HG02759 (cell line): Measurements from ENCODE around the gene FETUB.
"Not testable (repeated sequence)": the region's sequence is repeated elsewhere in the genome, so short reads cannot be mapped to it uniquely, and the experiment has no call there.

Source experiments
- ATAC-seq: cut with Tn5 transposase; IDR thresholded peaks from one replicate; pipeline ENCODE4 v1.9.1; 2021; ENCODE audit warnings: mild to moderate bottlenecking, moderate library complexity; ENCODE audit not compliant: unreplicated experiment

FETUB gene

DNA sequence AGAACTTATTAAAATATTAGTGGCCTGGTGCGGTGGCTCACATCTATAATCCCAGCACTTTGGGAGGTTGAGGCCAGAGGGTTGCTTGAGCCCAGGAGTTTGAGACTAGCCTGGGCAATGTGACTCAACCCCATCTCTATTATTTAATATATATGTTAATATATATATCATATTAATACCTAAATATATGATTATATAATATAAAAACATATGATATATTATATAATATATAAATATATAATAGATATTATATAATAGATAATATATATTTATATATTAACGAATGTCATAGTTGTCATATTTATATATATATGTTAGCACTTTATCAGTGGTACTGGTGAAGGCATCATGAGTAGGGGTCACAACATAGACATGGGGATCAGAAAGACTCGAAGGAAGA lies 30.9 kb downstream of the FETUB start:
- no peak for ATAC-seq

DNA sequence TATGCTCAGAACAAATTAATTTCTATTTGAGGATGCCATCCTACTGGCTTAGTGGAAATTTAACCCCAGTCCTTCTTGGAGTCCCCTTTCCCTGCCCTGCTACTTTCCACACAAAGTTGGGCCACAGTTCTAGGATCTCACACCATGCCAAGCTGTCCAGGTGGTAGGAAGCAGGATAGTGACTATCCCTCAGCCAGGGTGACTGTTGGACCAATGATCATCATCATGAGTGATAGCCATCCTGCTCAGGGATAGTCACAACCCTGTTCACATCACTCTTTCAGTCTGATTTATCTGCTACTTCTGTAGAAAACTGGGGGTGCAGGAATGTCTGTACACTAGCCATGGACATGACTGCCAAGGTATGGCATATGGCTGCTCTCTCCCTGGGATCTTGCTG lies 38.4 kb downstream of the FETUB start:
- no peak for ATAC-seq

DNA sequence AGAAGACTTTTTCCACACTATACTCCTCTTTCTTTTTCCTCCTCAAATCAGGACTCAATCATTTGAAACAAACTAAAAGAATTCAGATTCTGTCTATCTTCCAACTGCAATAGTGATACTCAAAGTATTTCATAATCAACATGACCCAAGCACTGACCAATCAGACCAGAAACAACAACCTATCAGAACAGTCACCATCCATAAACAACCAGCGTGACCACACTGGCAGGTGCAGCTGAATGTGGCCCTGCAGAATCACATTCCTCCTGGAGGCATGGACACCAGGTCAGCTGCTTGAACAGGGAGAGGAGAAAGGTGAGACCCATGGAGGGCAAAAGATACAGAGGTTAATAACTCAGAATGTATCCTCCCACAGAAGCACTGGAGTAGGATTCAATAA lies 39.0 kb downstream of the FETUB start:
- no peak for ATAC-seq

DNA sequence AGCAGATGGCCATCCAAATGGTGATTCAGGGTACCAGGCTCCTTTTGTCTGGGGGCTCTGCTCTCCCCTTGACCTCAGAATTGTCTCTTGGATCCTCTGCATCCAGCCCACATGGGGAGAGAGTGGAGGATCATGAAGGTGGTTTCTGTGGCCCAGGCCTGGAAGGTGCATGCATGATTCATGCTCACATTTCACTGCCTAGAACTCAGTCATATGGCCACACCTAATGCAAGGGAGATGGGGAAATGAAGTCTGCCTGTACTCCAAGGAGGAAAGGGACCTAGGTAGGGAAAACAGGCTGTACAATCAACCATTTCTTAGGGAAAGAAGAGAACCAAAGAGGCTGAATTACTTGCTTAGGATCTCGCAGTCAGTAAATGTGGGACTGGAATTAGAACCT lies 40.7 kb downstream of the FETUB start:
- ATAC-seq, result no peak

DNA sequence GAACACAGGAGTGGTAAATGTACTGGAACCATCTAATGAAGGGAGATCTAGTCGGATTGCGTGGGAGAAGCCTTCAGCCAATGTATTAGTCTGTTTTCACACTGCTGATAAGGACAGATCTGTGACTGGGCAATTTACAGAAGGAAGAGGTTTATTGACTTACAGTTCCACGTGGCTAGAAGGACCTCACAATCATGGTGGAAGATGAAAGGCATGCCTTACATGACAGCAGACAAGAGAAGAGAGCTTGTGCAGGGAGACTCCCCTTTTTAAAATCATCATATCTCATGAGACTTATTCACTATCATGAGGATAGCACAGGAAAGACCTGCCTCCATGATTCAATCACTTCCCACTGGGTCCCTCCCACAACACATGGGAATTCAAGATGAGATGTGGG lies 42.6 kb downstream of the FETUB start:
- ATAC-seq, result no peak

DNA sequence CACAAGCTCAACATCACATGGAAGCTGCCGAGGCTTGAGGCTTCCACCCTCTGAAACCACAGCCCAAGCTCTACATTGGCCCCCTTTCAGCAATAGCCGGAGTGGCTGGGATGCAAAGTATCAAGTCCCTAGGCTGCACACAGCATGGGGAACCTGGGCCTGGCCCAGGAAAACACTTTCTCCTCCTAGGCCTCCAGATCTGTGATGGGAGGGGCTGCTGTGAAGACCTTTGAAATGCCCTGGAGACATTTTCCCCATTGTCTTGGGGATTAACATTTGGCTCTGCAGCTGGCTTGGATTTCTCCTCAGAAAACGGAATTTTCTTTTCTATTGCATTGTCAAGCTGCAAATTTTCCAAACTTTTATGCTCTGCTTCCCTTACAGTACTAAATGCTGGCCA lies 43.8 kb downstream of the FETUB start:
- no peak for ATAC-seq

DNA sequence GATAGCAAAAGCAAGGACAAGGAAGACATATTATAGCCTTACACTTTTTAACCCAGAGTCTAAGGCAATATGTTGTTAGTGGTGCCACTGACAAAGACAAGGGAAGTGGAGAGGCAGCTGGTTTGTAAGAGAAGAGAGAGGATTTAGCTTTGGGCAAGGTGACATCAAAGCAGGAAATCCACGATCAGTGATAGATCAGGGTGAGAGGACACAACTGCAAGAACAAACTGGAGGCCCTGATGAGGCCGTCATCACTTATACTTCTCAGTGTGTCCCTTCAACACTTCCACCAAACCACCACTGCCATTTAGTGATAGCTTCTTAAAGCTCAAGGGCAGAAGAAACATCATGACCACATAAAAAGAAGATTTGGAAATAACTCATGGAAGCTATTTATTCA lies 46.3 kb downstream of the FETUB start:
- ATAC-seq, result not testable (repeated sequence)

DNA sequence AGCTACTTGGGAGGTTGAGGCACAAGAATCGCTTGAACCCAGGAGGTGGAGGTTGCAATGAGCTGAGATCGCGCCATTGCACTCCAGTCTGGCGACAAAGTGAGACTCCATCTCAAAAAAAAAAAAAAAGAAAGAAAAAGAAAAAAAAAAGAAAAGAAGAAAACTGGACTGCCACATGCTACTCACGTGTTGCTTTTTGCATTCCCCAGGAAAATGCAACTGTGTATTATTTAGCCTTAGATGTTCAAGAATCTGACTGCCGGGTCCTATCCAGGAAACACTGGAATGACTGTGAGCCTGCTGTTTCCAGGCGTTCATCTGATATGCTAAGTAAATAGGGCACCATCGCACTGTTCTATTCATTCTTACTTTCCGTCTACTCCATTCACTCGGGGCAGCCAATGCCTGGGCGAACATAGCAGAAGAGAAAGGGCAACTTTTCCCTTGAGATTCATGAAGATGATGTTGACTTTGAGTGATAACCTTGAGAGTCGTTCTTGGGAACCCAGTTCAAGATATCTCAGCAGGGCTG lies 47.0 kb downstream of the FETUB start:
- no peak for ATAC-seq

DNA sequence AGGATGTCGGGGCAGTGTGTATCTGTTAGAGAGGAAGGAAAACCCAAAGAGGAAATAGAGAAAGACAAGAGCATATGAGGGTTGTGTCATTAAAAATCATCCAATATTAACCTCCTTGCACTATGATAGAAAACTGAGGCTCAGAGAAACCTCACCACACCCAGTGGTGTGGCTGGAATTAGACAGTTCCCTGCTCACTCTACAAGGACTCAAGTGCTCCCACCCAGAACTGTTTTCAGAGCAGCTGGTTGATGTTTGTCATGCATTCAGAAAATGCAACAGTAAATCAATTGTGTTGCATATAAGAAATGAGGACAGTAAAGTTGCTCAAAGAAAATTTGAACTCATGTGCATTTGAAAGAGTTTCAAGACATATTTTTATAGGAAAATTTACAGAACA lies 50.1 kb downstream of the FETUB start:
- ATAC-seq, result not testable (repeated sequence)

DNA sequence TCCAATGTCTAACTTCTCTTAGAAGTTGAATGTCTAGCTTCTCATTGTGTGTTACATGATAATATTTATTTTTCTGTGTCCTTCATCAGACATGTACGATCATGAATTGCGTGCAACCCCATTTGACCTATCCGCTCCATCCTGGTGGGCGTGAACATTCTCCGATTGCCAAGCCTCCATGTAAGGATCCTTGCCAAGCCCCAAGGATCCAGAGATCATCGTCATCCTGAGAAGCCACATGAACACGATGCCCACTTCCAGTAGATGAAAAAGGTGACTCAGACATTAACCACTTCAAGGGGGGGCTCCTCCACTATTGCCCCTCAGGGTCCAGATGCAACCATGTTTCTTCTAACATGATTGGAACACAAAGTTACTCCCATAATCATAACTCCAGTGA lies 51.5 kb downstream of the FETUB start:
- ATAC-seq, result no peak

DNA sequence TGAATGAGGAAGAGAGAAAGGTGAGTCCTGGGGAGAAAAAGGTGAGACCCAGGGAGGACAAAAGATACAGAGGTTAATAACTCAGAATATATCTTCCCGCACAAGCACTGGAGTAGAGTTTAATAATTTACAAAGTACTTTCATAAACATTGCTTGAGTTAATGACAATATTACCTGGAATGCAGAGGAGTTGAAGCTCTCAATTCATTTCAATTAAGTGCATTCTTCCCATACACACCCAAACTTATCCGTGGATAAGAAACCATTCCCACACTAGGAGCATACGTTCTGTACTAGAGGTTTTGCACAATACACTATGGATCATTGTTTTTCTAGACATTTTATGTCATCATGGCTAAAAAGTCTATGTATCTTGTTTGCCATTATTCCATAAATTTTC lies 53.6 kb downstream of the FETUB start:
- no peak for ATAC-seq

DNA sequence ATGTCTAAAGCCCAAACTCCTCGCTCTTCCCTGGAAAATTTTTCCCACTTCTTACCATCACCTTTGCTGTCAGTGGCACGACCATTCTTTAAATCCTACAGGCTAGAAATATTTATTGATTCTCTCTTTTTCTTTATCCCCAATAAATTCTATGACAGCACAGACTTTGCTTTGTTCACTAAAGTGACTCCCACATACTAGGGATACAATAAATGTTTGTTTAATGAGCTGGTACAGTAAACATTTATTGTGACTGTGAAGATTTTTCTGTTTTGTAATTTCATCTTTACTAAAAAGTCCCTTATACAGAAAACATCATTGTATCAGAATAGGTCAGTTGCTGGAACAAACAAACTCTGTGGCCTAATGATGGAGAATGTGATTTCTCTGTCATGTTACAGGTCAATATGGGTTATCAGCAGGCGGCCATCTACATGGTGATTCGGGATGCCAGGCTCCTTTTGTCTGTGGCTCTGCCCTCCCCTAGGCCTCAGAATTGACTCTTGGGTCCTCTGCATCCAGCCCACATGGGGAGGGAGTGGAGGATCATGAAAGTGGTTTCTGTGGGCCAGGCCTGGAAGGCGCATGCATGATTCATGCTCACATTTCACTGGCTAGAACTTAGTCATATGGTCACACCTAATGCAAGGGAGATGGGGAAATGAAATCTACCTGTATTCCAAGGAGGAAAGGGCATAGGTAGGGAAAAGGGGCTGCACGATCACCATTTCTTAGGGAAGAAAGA lies 54.3 kb downstream of the FETUB start:
- ATAC-seq, result no peak

DNA sequence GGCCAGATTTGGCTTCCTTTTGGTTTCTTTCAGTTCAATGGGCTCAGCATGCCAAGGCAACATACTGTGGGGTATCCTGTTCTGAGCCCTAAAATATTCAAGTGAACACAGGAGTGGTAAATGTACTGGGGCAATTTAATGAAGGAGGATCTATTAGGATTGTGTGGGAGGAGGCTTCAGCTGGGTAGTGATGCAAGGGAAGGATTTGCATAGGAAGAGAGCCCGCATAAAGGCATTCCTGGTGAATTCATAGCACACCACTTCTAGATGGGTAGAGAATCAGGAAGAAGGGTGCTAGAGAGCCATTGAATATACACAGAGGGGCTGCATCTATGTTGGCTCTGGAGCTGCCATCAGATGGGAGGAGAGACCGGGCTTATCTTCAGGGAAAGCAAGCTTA lies 56.3 kb downstream of the FETUB start:
- ATAC-seq, result no peak

DNA sequence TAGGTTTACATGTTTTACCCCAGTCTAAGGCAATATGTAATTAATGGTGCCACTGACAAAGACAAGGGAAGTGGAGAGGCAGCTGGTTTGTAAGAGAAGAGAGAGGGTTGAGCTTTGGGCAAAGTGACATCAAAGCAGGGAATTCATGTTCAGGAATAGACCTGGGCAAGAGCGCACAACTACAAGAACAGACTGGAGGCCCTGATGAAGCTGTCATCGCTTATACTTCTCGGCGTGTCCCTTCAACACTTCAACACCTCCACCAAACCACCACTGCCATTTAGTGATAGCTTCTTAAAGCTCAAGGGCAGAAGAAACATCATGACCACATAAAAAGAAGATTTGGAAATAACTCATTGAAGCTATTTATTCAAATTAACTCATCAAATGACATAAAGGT lies 57.3 kb downstream of the FETUB start:
- no peak for ATAC-seq

DNA sequence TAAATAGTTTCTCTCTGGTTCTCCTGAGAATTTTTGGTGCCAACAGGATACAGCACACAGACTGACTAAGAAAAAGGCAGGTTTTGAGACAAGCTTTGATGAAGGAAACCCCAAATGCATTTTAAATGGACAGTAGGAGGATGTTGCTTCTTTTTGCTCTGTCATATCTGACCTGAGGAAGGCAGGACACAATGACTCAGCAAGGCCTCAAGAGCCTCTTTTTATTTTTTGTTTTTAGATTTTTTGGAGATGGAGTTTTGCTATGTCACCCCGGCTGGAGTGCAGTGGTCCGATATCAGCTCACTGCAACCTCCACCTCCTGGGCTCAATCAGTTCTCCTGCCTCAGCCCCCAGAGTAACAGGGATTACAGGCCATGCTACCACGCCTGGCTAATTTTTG lies 60.1 kb downstream of the FETUB start:
- no peak for ATAC-seq

DNA sequence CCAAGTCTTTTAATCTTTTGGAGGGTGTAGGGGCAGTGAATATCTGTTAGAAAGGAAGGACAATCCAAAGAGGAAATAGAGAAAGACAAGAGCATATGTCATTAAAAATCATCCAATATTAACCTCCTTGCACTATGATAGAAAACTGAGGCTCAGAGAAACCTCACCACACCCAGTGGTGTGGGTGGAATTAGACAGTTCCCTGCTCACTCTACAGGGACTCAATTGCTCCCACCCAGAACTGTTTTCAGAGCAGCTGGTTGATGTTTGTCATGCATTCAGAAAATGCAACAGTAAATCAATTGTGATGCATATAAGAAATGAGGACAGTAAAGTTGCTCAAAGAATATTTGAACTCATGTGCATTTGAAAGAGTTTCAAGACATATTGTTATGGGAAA lies 62.3 kb downstream of the FETUB start:
- ATAC-seq, result not testable (repeated sequence)
